ENCODE data around the gene DSG4.

GRCh38 chr18:31343454-31343853 is 33.1 kb upstream of the DSG4 start:
- no peak for TF ChIP-seq POLR2A (IDR thresholded peaks at IDR 0.05)
- TF ChIP-seq, protein P1, sequence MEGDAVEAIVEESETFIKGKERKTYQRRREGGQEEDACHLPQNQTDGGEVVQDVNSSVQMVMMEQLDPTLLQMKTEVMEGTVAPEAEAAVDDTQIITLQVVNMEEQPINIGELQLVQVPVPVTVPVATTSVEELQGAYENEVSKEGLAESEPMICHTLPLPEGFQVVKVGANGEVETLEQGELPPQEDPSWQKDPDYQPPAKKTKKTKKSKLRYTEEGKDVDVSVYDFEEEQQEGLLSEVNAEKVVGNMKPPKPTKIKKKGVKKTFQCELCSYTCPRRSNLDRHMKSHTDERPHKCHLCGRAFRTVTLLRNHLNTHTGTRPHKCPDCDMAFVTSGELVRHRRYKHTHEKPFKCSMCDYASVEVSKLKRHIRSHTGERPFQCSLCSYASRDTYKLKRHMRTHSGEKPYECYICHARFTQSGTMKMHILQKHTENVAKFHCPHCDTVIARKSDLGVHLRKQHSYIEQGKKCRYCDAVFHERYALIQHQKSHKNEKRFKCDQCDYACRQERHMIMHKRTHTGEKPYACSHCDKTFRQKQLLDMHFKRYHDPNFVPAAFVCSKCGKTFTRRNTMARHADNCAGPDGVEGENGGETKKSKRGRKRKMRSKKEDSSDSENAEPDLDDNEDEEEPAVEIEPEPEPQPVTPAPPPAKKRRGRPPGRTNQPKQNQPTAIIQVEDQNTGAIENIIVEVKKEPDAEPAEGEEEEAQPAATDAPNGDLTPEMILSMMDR (IDR thresholded peaks at IDR 0.05): no peak

Measured in lower leg skin (tissue), 3 donors.